MM.1S (cell line): ENCODE measurements around the gene MPZL1.

Source experiments
- DNase-seq: peaks from one replicate; pipeline ENCODE4 v3.0.0-alpha.2; 2015
- H2AFZ ChIP-seq: fragments of 300-600 bp; sonication (generic); 2 replicates; pipeline ENCODE4 v1.6.0; 2016; ENCODE audit warnings: antibody characterized with exemption, low read length
- H3F3A ChIP-seq: fragments of 300-600 bp; sonication (generic); 2 replicates; pipeline ENCODE4 v1.6.1; 2016; ENCODE audit warnings: mild to moderate bottlenecking, antibody characterized with exemption, low read length, moderate library complexity, mixed read lengths; ENCODE audit not compliant: insufficient read depth
- H3K27ac ChIP-seq: fragments of 300-600 bp; sonication (generic); 2 replicates; pipeline ENCODE4 v1.5.1; 2016; ENCODE audit warnings: mild to moderate bottlenecking, low read length
- H3K27me3 ChIP-seq: fragments of 300-600 bp; sonication (generic); replicated peaks from 2 replicates; pipeline ENCODE4 v1.6.0; 2016; ENCODE audit warnings: low read length; ENCODE audit not compliant: insufficient read depth
- H3K36me3 ChIP-seq: fragments of 300-600 bp; sonication (generic); replicated peaks from 2 replicates; pipeline ENCODE4 v1.6.1; 2016; ENCODE audit warnings: mild to moderate bottlenecking, low read length, mixed read lengths; ENCODE audit not compliant: insufficient read depth
- H3K4me1 ChIP-seq: fragments of 300-600 bp; sonication (generic); 2 replicates; pipeline ENCODE4 v1.6.1; 2016; ENCODE audit warnings: low read length, mixed read lengths
- H3K4me2 ChIP-seq: fragments of 300-600 bp; sonication (generic); 2 replicates; pipeline ENCODE4 v1.6.0; 2016; ENCODE audit warnings: low read depth, low read length
- H3K4me3 ChIP-seq: fragments of 300-600 bp; sonication (generic); 2 replicates; pipeline ENCODE4 v1.5.1; 2016; ENCODE audit warnings: low read length, mixed read lengths
- H3K79me2 ChIP-seq: fragments of 300-600 bp; sonication (generic); 2 replicates; pipeline ENCODE4 v1.6.1; 2016; ENCODE audit warnings: mixed run types, low read length, mixed read lengths
- H3K9ac ChIP-seq: fragments of 300-600 bp; sonication (generic); 2 replicates; pipeline ENCODE4 v1.6.1; 2016; ENCODE audit warnings: low read length, mixed read lengths
- H3K9me2 ChIP-seq: fragments of 300-600 bp; sonication (generic); replicated peaks from 2 replicates; pipeline ENCODE4 v1.6.1; 2016; ENCODE audit warnings: mild to moderate bottlenecking, low read length, mixed read lengths; ENCODE audit not compliant: insufficient read depth
- H3K9me3 ChIP-seq: fragments of 300-600 bp; sonication (generic); replicated peaks from 2 replicates; pipeline ENCODE4 v1.6.1; 2016; ENCODE audit warnings: mild to moderate bottlenecking, low read length, mixed read lengths; ENCODE audit not compliant: insufficient read depth
- H4K20me1 ChIP-seq: fragments of 300-600 bp; sonication (generic); 2 replicates; pipeline ENCODE4 v1.6.1; 2016; ENCODE audit warnings: mild to moderate bottlenecking, low read length, moderate library complexity, mixed read lengths; ENCODE audit not compliant: insufficient read depth
- CTCF ChIP-seq: fragments of 300-600 bp; sonication (generic); IDR thresholded peaks from 2 replicates; pipeline ENCODE4 v1.5.1; 2016; ENCODE audit warnings: antibody characterized with exemption, low read length, mixed read lengths
- EZH2 ChIP-seq: fragments of 300-600 bp; sonication (generic); optimal IDR thresholded peaks from 2 replicates; pipeline ENCODE3; 2017; ENCODE audit warnings: low read depth, mild to moderate bottlenecking, antibody characterized with exemption, low read length, mixed read lengths
- EZH2phosphoT487 ChIP-seq: fragments of 300-600 bp; sonication (generic); IDR thresholded peaks from 2 replicates; pipeline ENCODE4 v1.6.1; 2018; ENCODE audit warnings: antibody characterized with exemption, low read length

Gene MPZL1

GRCh38 chr1:167683226-167683625, 38.6 kb upstream of the MPZL1 start:
- H2AFZ ChIP-seq = no peak overlapping the region
- no peaks in the 10 kb centered on the region for H3K9me2 ChIP-seq
- H3K4me3 ChIP-seq = no peak overlapping the region
- H3K27ac ChIP-seq = no peak overlapping the region
- H4K20me1 ChIP-seq = no peaks in the 10 kb centered on the region
- peaks cover 4% of the 10 kb centered on the region; the same call in 1 of the 2 replicates for H3F3A ChIP-seq
- H3K4me1 ChIP-seq = peaks cover 4% of the 10 kb centered on the region
- H3K27me3 ChIP-seq = no peaks in the 10 kb centered on the region
- H3K79me2 ChIP-seq = peaks cover 6% of the 10 kb centered on the region; the same call in 1 of the 2 replicates
- H3K4me2 ChIP-seq = no peak overlapping the region
- no peak for DNase-seq
- H3K36me3 ChIP-seq = 0 out of 2 replicates have a peak, but pooled peaks cover under 1% of the 10 kb centered on the region
- no peaks in the 10 kb centered on the region for H3K9me3 ChIP-seq
- TF ChIP-seq CTCF = no peak
- no peak for TF ChIP-seq EZH2
- TF ChIP-seq EZH2phosphoT487 = no peak
- H3K9ac ChIP-seq = no peak overlapping the region

GRCh38 chr1:167683641-167684502, 37.9 kb upstream of the MPZL1 start:
- H3K9ac ChIP-seq = no peak overlapping the region
- H3F3A ChIP-seq = peaks cover 4% of the 10 kb centered on the region; the same call in 1 of the 2 replicates
- H3K4me2 ChIP-seq = no peak overlapping the region
- H3K4me3 ChIP-seq = no peak overlapping the region
- H3K27ac ChIP-seq = no peak overlapping the region
- no peak overlapping the region for H2AFZ ChIP-seq
- no peak for DNase-seq
- H3K4me1 ChIP-seq = peaks cover 4% of the 10 kb centered on the region
- 0 out of 2 replicates have a peak, but pooled peaks cover 4% of the 10 kb centered on the region for H3K36me3 ChIP-seq
- no peaks in the 10 kb centered on the region for H3K9me2 ChIP-seq
- H4K20me1 ChIP-seq = no peaks in the 10 kb centered on the region
- H3K79me2 ChIP-seq = peaks cover 11% of the 10 kb centered on the region; the same call in 1 of the 2 replicates
- no peak for TF ChIP-seq CTCF
- no peak for TF ChIP-seq EZH2phosphoT487
- TF ChIP-seq EZH2 = no peak
- no peaks in the 10 kb centered on the region for H3K27me3 ChIP-seq
- H3K9me3 ChIP-seq = no peaks in the 10 kb centered on the region

- H3K4me1 ChIP-seq = peaks cover 4% of the 10 kb centered on the region
- no peaks in the 10 kb centered on the region for H3K27me3 ChIP-seq
- H4K20me1 ChIP-seq = no peaks in the 10 kb centered on the region
- 0 out of 2 replicates have a peak, but pooled peaks cover 4% of the 10 kb centered on the region for H3K36me3 ChIP-seq
- no peak overlapping the region for H3K4me3 ChIP-seq
- H3K9me3 ChIP-seq = no peaks in the 10 kb centered on the region
- peaks cover 4% of the 10 kb centered on the region; the same call in 1 of the 2 replicates for H3F3A ChIP-seq
- DNase-seq = no peak
- H3K4me2 ChIP-seq = no peak overlapping the region
- H3K9me2 ChIP-seq = no peaks in the 10 kb centered on the region
- no peak overlapping the region for H2AFZ ChIP-seq
- TF ChIP-seq EZH2 (no peak), CTCF (no peak), EZH2phosphoT487 (no peak)
- H3K27ac ChIP-seq = no peak overlapping the region
- H3K9ac ChIP-seq = no peak overlapping the region
- peaks cover 7% of the 10 kb centered on the region; the same call in 1 of the 2 replicates for H3K79me2 ChIP-seq
Observed at GRCh38 chr1:167685844-167686243, 35.9 kb upstream of the MPZL1 start.
